Neural progenitor cell (in vitro differentiated cells): ENCODE results near the gene USP9X. TPM values are rescaled to one million over a fixed set of nuclear protein-coding genes. Genes with fewer than 3 reads are reported as not detected.

Experiments
- DNase-seq: peaks from one replicate; pipeline ENCODE4 v3.0.0-alpha.2; 2016; ENCODE audit warnings: low spot score
- H2AFZ ChIP-seq: fragments of 200-600 bp; sonication (generic); replicated peaks from 2 replicates; pipeline ENCODE4 v1.6.1; 2016; ENCODE audit warnings: antibody characterized with exemption
- H3F3A ChIP-seq: fragments of 200-600 bp; sonication (generic); 2 replicates; pipeline ENCODE4 v1.6.1; 2016; ENCODE audit warnings: antibody characterized with exemption, low read depth
- H3K27ac ChIP-seq: fragments of 200-600 bp; sonication (generic); 2 replicates; pipeline ENCODE4 v1.5.1; 2016; ENCODE audit warnings: mild to moderate bottlenecking
- H3K27me3 ChIP-seq: fragments of 200-600 bp; sonication (generic); 2 replicates; pipeline ENCODE4 v1.6.1; 2016; ENCODE audit warnings: mild to moderate bottlenecking, moderate library complexity
- H3K36me3 ChIP-seq: fragments of 200-600 bp; sonication (generic); 2 replicates; pipeline ENCODE4 v1.5.1; 2016
- H3K4me1 ChIP-seq: fragments of 200-600 bp; sonication (generic); 2 replicates; pipeline ENCODE4 v1.6.1; 2016; ENCODE audit warnings: mixed run types
- H3K4me2 ChIP-seq: fragments of 200-600 bp; sonication (generic); 2 replicates; pipeline ENCODE4 v1.6.1; 2016
- H3K4me3 ChIP-seq: fragments of 200-600 bp; sonication (generic); 2 replicates; pipeline ENCODE4 v1.5.1; 2016
- H3K79me2 ChIP-seq: fragments of 200-600 bp; sonication (generic); 2 replicates; pipeline ENCODE4 v1.6.1; 2016; ENCODE audit warnings: low read depth
- H3K9ac ChIP-seq: fragments of 200-600 bp; sonication (generic); 2 replicates; pipeline ENCODE4 v1.6.1; 2016
- H3K9me3 ChIP-seq: fragments of 200-600 bp; sonication (generic); 2 replicates; pipeline ENCODE4 v1.5.1; 2016; ENCODE audit warnings: low read depth
- H4K20me1 ChIP-seq: fragments of 200-600 bp; sonication (generic); 2 replicates; pipeline ENCODE4 v1.6.1; 2016; ENCODE audit warnings: low read depth
- H3K27ac Mint-ChIP-seq: 3 replicates; pipeline ENCODE4 v1.8.0; 2021; ENCODE audit warnings: mixed read lengths
- H3K27me3 Mint-ChIP-seq: 2 replicates; pipeline ENCODE4 v1.8.0; 2022; ENCODE audit warnings: low read depth, mild to moderate bottlenecking, inconsistent platforms, moderate library complexity, mixed read lengths; ENCODE audit not compliant: insufficient read depth
- H3K36me3 Mint-ChIP-seq: 3 replicates; pipeline ENCODE4 v1.8.0; 2021; ENCODE audit warnings: mixed read lengths
- H3K4me1 Mint-ChIP-seq: 3 replicates; pipeline ENCODE4 v1.8.0; 2021; ENCODE audit warnings: mixed read lengths
- H3K4me3 Mint-ChIP-seq: 3 replicates; pipeline ENCODE4 v1.8.0; 2021; ENCODE audit warnings: mild to moderate bottlenecking, moderate library complexity, mixed read lengths
- H3K9me3 Mint-ChIP-seq: 3 replicates; pipeline ENCODE4 v1.8.0; 2020; ENCODE audit warnings: mixed read lengths
- EZH2 ChIP-seq: fragments of 200-600 bp; sonication (generic); IDR thresholded peaks from 2 replicates; pipeline ENCODE4 v1.6.1; 2017; ENCODE audit warnings: antibody characterized with exemption, mild to moderate bottlenecking, moderate library complexity
- EZH2phosphoT487 ChIP-seq: fragments of 200-600 bp; sonication (generic); IDR thresholded peaks from 2 replicates; pipeline ENCODE4 v1.6.1; 2017; ENCODE audit warnings: antibody characterized with exemption
- total RNA-seq: library from RNA; depleted of rRNA; stranded (reverse); fragments of >200 nt; gene quantifications from 2 replicates; pipeline ENCODE4 v1.2.3, GENCODE V29; 2015; ENCODE audit warnings: low replicate concordance
- TF ChIP-seq, protein P1 (sequence below): fragments of 200-600 bp; sonication (generic); IDR thresholded peaks from 2 replicates; pipeline ENCODE4 v1.5.1; 2017; ENCODE audit warnings: antibody characterized with exemption, mild to moderate bottlenecking

The USP9X gene
- total RNA-seq, 1 donor from 2014 or later = 115 TPM

DNA sequence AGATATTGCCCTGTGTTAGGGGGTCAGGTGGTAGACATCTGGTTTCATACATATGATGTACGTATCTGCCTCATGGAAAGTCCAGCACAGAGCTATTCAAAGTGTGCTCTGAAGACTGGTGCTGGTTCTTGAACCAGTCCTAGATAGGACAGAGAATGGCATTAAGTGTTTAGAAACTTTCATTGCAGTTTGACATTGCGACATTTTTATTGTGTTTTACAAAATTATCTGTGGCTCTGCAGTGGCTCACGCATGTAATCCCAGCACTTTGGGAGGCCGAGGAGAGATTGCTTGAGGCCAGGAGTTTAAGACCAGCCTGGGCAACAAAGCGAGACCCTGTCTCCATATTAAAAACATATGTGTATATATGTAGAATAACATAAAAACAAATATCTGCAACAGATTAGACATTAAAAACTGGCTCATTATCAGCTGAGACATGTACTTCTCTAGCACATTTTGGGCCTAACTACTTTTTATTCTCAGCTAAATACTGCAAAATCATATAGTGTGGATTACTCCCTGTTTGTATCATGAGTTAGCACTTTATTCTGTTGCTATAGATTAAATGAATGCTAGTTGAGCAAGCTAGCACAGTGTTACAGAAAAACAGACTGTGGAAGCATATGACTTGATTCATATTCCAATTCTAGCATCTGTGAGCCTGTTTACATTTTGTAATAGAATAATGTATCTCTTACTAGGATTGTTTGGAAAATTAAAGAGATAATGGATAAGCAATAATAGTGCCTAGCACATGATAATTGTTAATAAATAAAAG is 57.1 kb downstream of the USP9X start:
- Histone ChIP-seq H3K27ac (no peak overlapping the region), H3K4me3 (no peak overlapping the region), H3F3A (no peaks in the 10 kb centered on the region), H3K27me3 (no peaks in the 10 kb centered on the region), H2AFZ (no peak overlapping the region), H3K9ac (no peak overlapping the region), H3K79me2 (peaks cover 22% of the 10 kb centered on the region), H3K4me2 (no peak overlapping the region), H3K36me3 (peaks cover 16% of the 10 kb centered on the region), H3K4me1 (no peaks in the 10 kb centered on the region), H4K20me1 (no peaks in the 10 kb centered on the region), H3K9me3 (no peaks in the 10 kb centered on the region)
- Mint-ChIP-seq H3K9me3 (no peaks in the 10 kb centered on the region), H3K36me3 (peaks cover 8% of the 10 kb centered on the region), H3K4me1 (no peaks in the 10 kb centered on the region), H3K27me3 (no peaks in the 10 kb centered on the region), H3K4me3 (no peak overlapping the region), H3K27ac (no peak overlapping the region)
- DNase-seq = no peak
- TF ChIP-seq EZH2phosphoT487 = no peak
- TF ChIP-seq, protein P1, sequence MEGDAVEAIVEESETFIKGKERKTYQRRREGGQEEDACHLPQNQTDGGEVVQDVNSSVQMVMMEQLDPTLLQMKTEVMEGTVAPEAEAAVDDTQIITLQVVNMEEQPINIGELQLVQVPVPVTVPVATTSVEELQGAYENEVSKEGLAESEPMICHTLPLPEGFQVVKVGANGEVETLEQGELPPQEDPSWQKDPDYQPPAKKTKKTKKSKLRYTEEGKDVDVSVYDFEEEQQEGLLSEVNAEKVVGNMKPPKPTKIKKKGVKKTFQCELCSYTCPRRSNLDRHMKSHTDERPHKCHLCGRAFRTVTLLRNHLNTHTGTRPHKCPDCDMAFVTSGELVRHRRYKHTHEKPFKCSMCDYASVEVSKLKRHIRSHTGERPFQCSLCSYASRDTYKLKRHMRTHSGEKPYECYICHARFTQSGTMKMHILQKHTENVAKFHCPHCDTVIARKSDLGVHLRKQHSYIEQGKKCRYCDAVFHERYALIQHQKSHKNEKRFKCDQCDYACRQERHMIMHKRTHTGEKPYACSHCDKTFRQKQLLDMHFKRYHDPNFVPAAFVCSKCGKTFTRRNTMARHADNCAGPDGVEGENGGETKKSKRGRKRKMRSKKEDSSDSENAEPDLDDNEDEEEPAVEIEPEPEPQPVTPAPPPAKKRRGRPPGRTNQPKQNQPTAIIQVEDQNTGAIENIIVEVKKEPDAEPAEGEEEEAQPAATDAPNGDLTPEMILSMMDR = no peak
- no peak for TF ChIP-seq EZH2

DNA sequence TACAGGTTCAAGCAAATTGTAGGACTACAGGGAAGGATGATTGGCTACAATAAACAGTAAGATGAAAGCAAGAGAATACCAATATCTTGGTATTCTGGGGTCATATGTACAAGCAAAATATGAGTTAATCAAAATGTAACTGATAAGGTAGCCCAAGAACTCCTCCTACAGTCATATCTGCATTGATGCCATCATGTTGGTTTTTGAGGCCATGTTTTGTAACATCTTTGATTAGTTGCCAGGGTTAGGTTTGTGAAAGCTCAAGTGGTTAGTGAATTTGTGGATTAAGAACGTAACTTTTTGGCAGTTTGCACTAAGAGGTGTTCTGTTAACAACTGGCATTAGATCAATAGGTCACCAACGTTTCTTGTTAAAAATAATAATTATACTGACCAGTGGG is 59.6 kb downstream of the USP9X start:
- Histone ChIP-seq H3K4me3 (no peak overlapping the region), H3F3A (no peaks in the 10 kb centered on the region), H3K79me2 (peaks cover 15% of the 10 kb centered on the region), H3K9ac (no peak overlapping the region), H4K20me1 (no peaks in the 10 kb centered on the region), H3K27ac (no peak overlapping the region), H3K27me3 (no peaks in the 10 kb centered on the region), H3K9me3 (no peaks in the 10 kb centered on the region), H3K4me2 (no peak overlapping the region), H3K36me3 (peaks cover 20% of the 10 kb centered on the region), H2AFZ (no peak overlapping the region), H3K4me1 (no peaks in the 10 kb centered on the region)
- no peak for DNase-seq
- Mint-ChIP-seq H3K9me3 (no peaks in the 10 kb centered on the region), H3K36me3 (peaks cover 11% of the 10 kb centered on the region), H3K4me3 (no peak overlapping the region), H3K27me3 (no peaks in the 10 kb centered on the region), H3K4me1 (no peaks in the 10 kb centered on the region), H3K27ac (no peak overlapping the region)
- TF ChIP-seq EZH2 (no peak), EZH2phosphoT487 (no peak)
- TF ChIP-seq, protein P1 = no peak

DNA sequence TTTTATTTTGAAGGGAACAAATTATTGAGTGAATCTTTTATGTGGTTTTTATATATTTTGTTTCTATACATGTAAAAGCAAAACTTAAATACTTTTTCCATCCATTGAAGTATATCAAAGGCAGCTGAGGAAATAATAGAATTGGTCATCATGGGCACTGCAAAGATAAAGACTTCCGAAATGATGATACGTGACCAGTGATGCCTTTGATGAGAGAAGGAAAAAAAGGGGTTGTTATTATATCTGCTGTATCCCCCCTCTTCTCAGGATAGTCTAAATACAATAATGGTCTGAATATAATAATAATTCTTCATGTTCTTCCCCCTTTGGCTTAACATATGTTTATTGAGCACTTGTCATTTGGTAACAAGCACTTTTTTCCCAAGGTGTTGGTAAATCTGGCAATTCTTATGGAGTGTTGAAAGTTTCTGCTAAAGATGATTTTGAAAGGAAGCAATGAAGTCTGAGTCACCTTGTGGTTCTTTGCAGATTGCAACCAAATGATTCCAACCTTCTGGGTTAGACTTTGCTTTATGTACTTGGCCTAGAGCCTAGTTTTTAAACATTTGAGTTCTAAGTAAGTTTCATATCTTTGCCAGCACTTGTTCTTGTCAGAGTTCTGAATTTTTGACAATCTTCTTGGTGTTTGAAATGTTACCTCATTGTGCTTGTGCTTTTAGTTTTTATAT is 60.8 kb downstream of the USP9X start:
- Mint-ChIP-seq H3K9me3 (no peaks in the 10 kb centered on the region), H3K27me3 (no peaks in the 10 kb centered on the region), H3K36me3 (peaks cover 11% of the 10 kb centered on the region), H3K27ac (no peak overlapping the region), H3K4me1 (no peaks in the 10 kb centered on the region), H3K4me3 (no peak overlapping the region)
- no peaks in the 10 kb centered on the region for H3K27me3 ChIP-seq
- peaks cover 25% of the 10 kb centered on the region for H3K36me3 ChIP-seq
- no peaks in the 10 kb centered on the region for H3K9me3 ChIP-seq
- H2AFZ ChIP-seq = no peak overlapping the region
- no peak overlapping the region for H3K27ac ChIP-seq
- no peaks in the 10 kb centered on the region for H3K4me1 ChIP-seq
- H3K4me3 ChIP-seq = no peak overlapping the region
- no peaks in the 10 kb centered on the region for H3F3A ChIP-seq
- no peaks in the 10 kb centered on the region for H4K20me1 ChIP-seq
- TF ChIP-seq, protein P1 = no peak
- TF ChIP-seq EZH2 (no peak), EZH2phosphoT487 (no peak)
- peaks cover 12% of the 10 kb centered on the region for H3K79me2 ChIP-seq
- no peak overlapping the region for H3K9ac ChIP-seq
- no peak for DNase-seq
- H3K4me2 ChIP-seq = no peak overlapping the region
